Common myeloid progenitor, CD34-positive (primary cell): ENCODE data around the gene LBX1.

ENCODE experiments used
- CTCF ChIA-PET: fragments of 350-600 bp; sonication (Branson Sonifier 250); formaldehyde crosslinking; loops from one replicate; lab custom pipeline; 2021; ENCODE audit warnings: antibody characterized with exemption; lab: Charles Lee
- POLR2A ChIA-PET: fragments of 350-600 bp; sonication (Branson Sonifier 250); formaldehyde crosslinking; loops from one replicate; lab custom pipeline; 2021; ENCODE audit warnings: antibody characterized with exemption; lab: Charles Lee
- DNase-seq, 3 donors: peaks; one replicate each; pipeline versions ENCODE4 v3.0.0 to v3.0.0-alpha.2; 2013
- H3K27ac ChIP-seq, 2 experiments: 1 replicate in 1 of 2; 2 replicates in 1 of 2; pipeline ENCODE4 v1.7.0; 2013; ENCODE audit warnings: inconsistent platforms in 2 of 2, low read length in 2 of 2, mild to moderate bottlenecking in 2 of 2, low read depth in 1 of 2, moderate library complexity in 1 of 2; ENCODE audit not compliant: severe bottlenecking in 2 of 2, insufficient read depth in 1 of 2, poor library complexity in 1 of 2
- H3K27me3 ChIP-seq, 5 experiments: replicated peaks in 2 of 5; 1 replicate in 3 of 5; 2 replicates in 2 of 5; pipeline versions ENCODE4 v1.6.1 to v1.7.0; 2013; ENCODE audit warnings: low read length in 4 of 5, mild to moderate bottlenecking in 2 of 5, moderate library complexity in 2 of 5, inconsistent platforms in 1 of 5; ENCODE audit not compliant: insufficient read depth in 5 of 5, control insufficient read depth in 4 of 5
- H3K36me3 ChIP-seq, 4 experiments: 1 replicate in 2 of 4; 2 replicates in 2 of 4; pipeline versions ENCODE4 v1.6.1 to v1.7.0; 2013; ENCODE audit warnings: low read length in 3 of 4, control low read depth in 1 of 4, mild to moderate bottlenecking in 1 of 4; ENCODE audit not compliant: control insufficient read depth in 4 of 4, insufficient read depth in 4 of 4
- H3K4me1 ChIP-seq, 4 experiments: 1 replicate in 3 of 4; 2 replicates in 1 of 4; pipeline versions ENCODE4 v1.6.1 to v1.7.1; 2013; ENCODE audit warnings: low read length in 3 of 4, mild to moderate bottlenecking in 3 of 4, control low read depth in 1 of 4, inconsistent platforms in 1 of 4, moderate library complexity in 1 of 4; ENCODE audit not compliant: control insufficient read depth in 4 of 4, insufficient read depth in 4 of 4; ENCODE audit errors: control extremely low read depth in 1 of 4
- H3K4me3 ChIP-seq, 7 experiments: 1 replicate in 4 of 7; 2 replicates in 3 of 7; pipeline versions ENCODE4 v1.5.1 to v1.7.0; 2013; ENCODE audit warnings: mild to moderate bottlenecking in 7 of 7, low read length in 6 of 7, moderate library complexity in 6 of 7, inconsistent platforms in 2 of 7, low read depth in 2 of 7, control low read depth in 1 of 7; ENCODE audit not compliant: insufficient read depth in 4 of 7, control insufficient read depth in 1 of 7; ENCODE audit errors: extremely low read depth in 1 of 7
- H3K9me3 ChIP-seq, 5 experiments: 1 replicate in 4 of 5; 2 replicates in 1 of 5; pipeline versions ENCODE4 v1.6.1 to v1.7.1; 2013; ENCODE audit warnings: low read length in 4 of 5, mild to moderate bottlenecking in 2 of 5, inconsistent platforms in 1 of 5, low read depth in 1 of 5, moderate library complexity in 1 of 5; ENCODE audit not compliant: control insufficient read depth in 4 of 5, insufficient read depth in 2 of 5; ENCODE audit errors: control extremely low read depth in 1 of 5
- WGBS: methylation state at CpG from one replicate; pipeline ENCODE4 v1.1.5; 2013; ENCODE audit not compliant: insufficient coverage; 5-methylcytosine and 5-hydroxymethylcytosine counted together

LBX1 gene

GRCh38 chr10:101182936-101183335 lies 46.3 kb downstream of the LBX1 start:
- ChIA-PET POLR2A (interaction anchor here (0.6 kb wide), 1 partner anchor 166 kb away, joined by 3 read pairs; no protein-coding TSS in a partner anchor), CTCF (interaction anchor here (1.2 to 1.8 kb wide), 2 partner anchors 16 to 22 kb away, joined by 3 to 5 read pairs; no protein-coding TSS in a partner anchor)
- DNase-seq = no peak
- no peaks in the 10 kb centered on the region for H3K36me3 ChIP-seq
- no peak overlapping the region for H3K4me3 ChIP-seq
- H3K27me3 ChIP-seq = peaks cover 2 to 36% (median 9%) of the 10 kb centered on the region in 5 experiments
- WGBS = no CpG with 5 or more reads among the region's 2 CpGs
- no peaks in the 10 kb centered on the region for H3K4me1 ChIP-seq
- H3K27ac ChIP-seq = no peak overlapping the region
- no peaks in the 10 kb centered on the region for H3K9me3 ChIP-seq
